LNCAP (cell line): ENCODE results near the gene TMEM14A.
A peak's percentile ranks its signal among the peaks of the same experiment; 100 is the strongest.

ENCODE experiments used
- CTCF ChIP-seq: fragments of 450-650 bp; IDR thresholded peaks from 2 replicates; pipeline ENCODE4 v1.5.1; 2017; ENCODE audit warnings: mild to moderate bottlenecking

The TMEM14A gene

GRCh38 chr6:52686878-52687699, 16.2 kb downstream of the TMEM14A start:
- TF ChIP-seq CTCF, result no peak

GRCh38 chr6:52689857-52690256, 18.9 kb downstream of the TMEM14A start:
- TF ChIP-seq CTCF, result no peak

GRCh38 chr6:52691718-52692117, 20.8 kb downstream of the TMEM14A start:
- peak; percentile 39; the same call in 1 of the 2 replicates for TF ChIP-seq CTCF

GRCh38 chr6:52693773-52694172, 22.9 kb downstream of the TMEM14A start:
- TF ChIP-seq CTCF, result no peak

GRCh38 chr6:52694404-52694803, 23.5 kb downstream of the TMEM14A start:
- TF ChIP-seq CTCF, result no peak

- TF ChIP-seq CTCF, result no peak
Observed at GRCh38 chr6:52696418-52696817, 25.5 kb downstream of the TMEM14A start.

- TF ChIP-seq CTCF, result no peak; the same call in 1 of the 2 replicates
Observed at GRCh38 chr6:52697903-52698302, 27.0 kb downstream of the TMEM14A start.

GRCh38 chr6:52704060-52704459, 33.1 kb downstream of the TMEM14A start:
- TF ChIP-seq CTCF, result no peak
